PC-9 (cell line): Measurements from ENCODE around the gene LAMA2. TPM values are rescaled to one million over a fixed set of nuclear protein-coding genes. Genes with fewer than 3 reads are reported as not detected.

Source experiments
- BruUV-seq: library from RNA; stranded (reverse); fragments of 400-500 nt; replicated peaks from 2 replicates; lab custom pipeline; 2021; lab: Mats Ljungman, UMichigan
- CTCF ChIA-PET: fragments of 300-600 bp; sonication (Branson Sonifier 250); formaldehyde crosslinking; loops from one replicate; lab custom pipeline; 2022; ENCODE audit warnings: antibody characterized with exemption; lab: Charles Lee
- POLR2A ChIA-PET: fragments of 300-600 bp; sonication (Branson Sonifier 250); formaldehyde crosslinking; loops from one replicate; lab custom pipeline; 2022; ENCODE audit warnings: antibody characterized with exemption; ENCODE audit not compliant: unreplicated experiment; lab: Charles Lee
- DNase-seq, 2 experiments: peaks; one replicate each; pipeline versions ENCODE4 v3.0.0 to v3.0.0-alpha.2; 2015 to 2022; ENCODE audit warnings: mixed read lengths in 1 of 2
- H2AFZ ChIP-seq: fragments of 200-600 bp; sonication (generic); 2 replicates; pipeline ENCODE4 v1.8.1; 2017; ENCODE audit warnings: antibody characterized with exemption
- H3F3A ChIP-seq: fragments of 200-600 bp; sonication (generic); 2 replicates; pipeline ENCODE4 v1.8.1; 2017; ENCODE audit warnings: antibody characterized with exemption, mild to moderate bottlenecking, low read depth; ENCODE audit not compliant: insufficient read depth
- H3K27ac ChIP-seq: fragments of 200-600 bp; sonication (generic); 2 replicates; pipeline ENCODE4 v1.6.1; 2016; ENCODE audit warnings: mixed run types
- H3K27me3 ChIP-seq: fragments of 200-600 bp; sonication (generic); 2 replicates; pipeline ENCODE4 v1.6.1; 2016; ENCODE audit warnings: low read depth, mixed run types; ENCODE audit not compliant: insufficient read depth
- H3K36me3 ChIP-seq: fragments of 200-600 bp; sonication (generic); 2 replicates; pipeline ENCODE4 v1.6.1; 2016; ENCODE audit warnings: low read depth, mixed run types
- H3K4me1 ChIP-seq: fragments of 200-600 bp; sonication (generic); replicated peaks from 2 replicates; pipeline ENCODE4 v1.6.1; 2016; ENCODE audit warnings: mixed run types; ENCODE audit not compliant: insufficient read depth
- H3K4me2 ChIP-seq: fragments of 200-600 bp; sonication (generic); 2 replicates; pipeline ENCODE4 v1.6.1; 2017; ENCODE audit warnings: mixed run types
- H3K4me3 ChIP-seq: fragments of 200-600 bp; sonication (generic); 2 replicates; pipeline ENCODE4 v1.6.1; 2016; ENCODE audit warnings: mixed run types
- H3K79me2 ChIP-seq: fragments of 200-600 bp; sonication (generic); 2 replicates; pipeline ENCODE4 v1.6.1; 2017; ENCODE audit warnings: low read depth, mixed run types
- H3K9me2 ChIP-seq: fragments of 200-600 bp; sonication (generic); 2 replicates; pipeline ENCODE4 v1.8.1; 2017; ENCODE audit warnings: mild to moderate bottlenecking; ENCODE audit not compliant: insufficient read depth
- H3K9me3 ChIP-seq: fragments of 200-600 bp; sonication (generic); 2 replicates; pipeline ENCODE4 v1.8.1; 2016; ENCODE audit warnings: low read depth; ENCODE audit not compliant: insufficient read depth
- H4K20me1 ChIP-seq: fragments of 200-600 bp; sonication (generic); 2 replicates; pipeline ENCODE4 v1.8.1; 2017; ENCODE audit not compliant: insufficient read depth
- CTCF ChIP-seq: fragments of 200-600 bp; sonication (generic); conservative IDR thresholded peaks from 2 replicates; pipeline ENCODE4 v1.6.1; 2017; ENCODE audit warnings: mixed run types, antibody characterized with exemption, mild to moderate bottlenecking, moderate library complexity
- EZH2 ChIP-seq: fragments of 200-600 bp; sonication (generic); IDR thresholded peaks from 2 replicates; pipeline ENCODE4 v1.8.0; 2017; ENCODE audit warnings: antibody characterized with exemption, low read depth
- intact Hi-C: fragments of 100-400 bp; cut with micrococcal nuclease; formaldehyde crosslinking; loops from one replicate; pipeline ENCODE4 v1.10.0; 2022; ENCODE audit not compliant: unreplicated experiment
- total RNA-seq: library from RNA; stranded (reverse); gene quantifications from 2 replicates; pipeline ENCODE4 v1.2.3, GENCODE V29; 2021

The LAMA2 gene
- total RNA-seq, 1 experiment from 2014 or later: 2.8 TPM

GRCh38 chr6:129055796-129056195 lies 172.9 kb downstream of the LAMA2 start:
- DNase-seq: no peak
- H2AFZ ChIP-seq: peak overlapping the region; percentile 17; the same call in 1 of the 2 replicates
- 0 out of 2 replicates have a peak overlapping the region, but pooled peaks have one; percentile 2 for H3K4me2 ChIP-seq
- H3K27me3 ChIP-seq: no peaks in the 10 kb centered on the region
- no peak overlapping the region for H3K4me3 ChIP-seq
- intact Hi-C loops: no loop called here
- H4K20me1 ChIP-seq: no peaks in the 10 kb centered on the region
- POLR2A ChIA-PET: no interaction called here
- H3K27ac ChIP-seq: no peak overlapping the region
- H3F3A ChIP-seq: no peaks in the 10 kb centered on the region
- H3K4me1 ChIP-seq: peaks cover 8% of the 10 kb centered on the region
- no peak for TF ChIP-seq CTCF
- no peak for TF ChIP-seq EZH2
- no peaks in the 10 kb centered on the region for H3K9me3 ChIP-seq
- H3K36me3 ChIP-seq: no peaks in the 10 kb centered on the region
- H3K79me2 ChIP-seq: no peaks in the 10 kb centered on the region
- CTCF ChIA-PET: no interaction called here
- H3K9me2 ChIP-seq: no peaks in the 10 kb centered on the region
- no TSS peak for BruUV-seq

- Histone ChIP-seq H3K4me3 (no peak overlapping the region), H3K9me2 (no peaks in the 10 kb centered on the region; the same call in 1 of the 2 replicates), H3K27ac (no peak overlapping the region), H3F3A (no peaks in the 10 kb centered on the region), H4K20me1 (no peaks in the 10 kb centered on the region), H3K4me2 (no peak overlapping the region), H2AFZ (no peak overlapping the region), H3K27me3 (no peaks in the 10 kb centered on the region), H3K9me3 (no peaks in the 10 kb centered on the region), H3K79me2 (no peaks in the 10 kb centered on the region), H3K4me1 (peaks cover 8% of the 10 kb centered on the region), H3K36me3 (no peaks in the 10 kb centered on the region)
- ChIA-PET POLR2A (no interaction called here), CTCF (no interaction called here)
- no peak for DNase-seq
- BruUV-seq: no TSS peak
- TF ChIP-seq EZH2: no peak
- TF ChIP-seq CTCF: no peak
- intact Hi-C loops: no loop called here
Measured at GRCh38 chr6:129059650-129060049, 176.7 kb downstream of the LAMA2 start.

- no peak for TF ChIP-seq EZH2
- no peak for TF ChIP-seq CTCF
- H3K4me3 ChIP-seq: no peak overlapping the region
- POLR2A ChIA-PET: no interaction called here
- no peak overlapping the region for H3K27ac ChIP-seq
- no peaks in the 10 kb centered on the region for H3F3A ChIP-seq
- no peaks in the 10 kb centered on the region for H3K79me2 ChIP-seq
- intact Hi-C loops: no loop called here
- no peak overlapping the region for H3K4me2 ChIP-seq
- no peaks in the 10 kb centered on the region for H3K27me3 ChIP-seq
- DNase-seq: no peak
- BruUV-seq: no TSS peak
- no peaks in the 10 kb centered on the region; the same call in 1 of the 2 replicates for H3K9me3 ChIP-seq
- no peaks in the 10 kb centered on the region for H3K36me3 ChIP-seq
- H3K4me1 ChIP-seq: no peaks in the 10 kb centered on the region
- H3K9me2 ChIP-seq: 0 out of 2 replicates have a peak, but pooled peaks cover 4% of the 10 kb centered on the region
- no peak overlapping the region for H2AFZ ChIP-seq
- no peaks in the 10 kb centered on the region for H4K20me1 ChIP-seq
- CTCF ChIA-PET: no interaction called here
Measured at GRCh38 chr6:129069006-129069405, 186.1 kb downstream of the LAMA2 start.
